ENCODE data around the gene SCAMP4.

SCAMP4 gene

DNA sequence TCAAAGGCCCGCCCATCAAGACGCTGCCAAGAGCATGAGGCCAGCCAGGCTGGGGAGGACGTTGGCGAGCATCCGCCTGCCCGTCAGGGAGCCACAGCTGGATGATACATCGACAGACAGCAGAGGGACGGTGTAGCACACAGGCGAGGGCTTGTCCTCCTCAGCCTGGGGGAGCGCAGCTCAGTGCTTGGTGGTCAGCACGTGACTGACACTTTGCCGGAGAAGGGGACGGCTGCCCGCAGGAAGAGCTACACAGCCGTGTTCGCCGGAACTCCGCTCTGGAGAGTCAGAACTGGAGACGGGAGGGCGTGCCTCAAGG, 69.9 kb downstream of the SCAMP4 start:
- Histone ChIP-seq H3K36me3 (ENCODE audit: control insufficient read depth in 1 of 2, insufficient read depth in 2 of 2, low read length in 2 of 2) (peaks cover 52 to 57% of the 10 kb centered on the region in 2 experiments), H3K4me3 (ENCODE audit: low read depth, low read length) (no peak overlapping the region), H2AFZ (ENCODE audit: insufficient read depth, low read length, poor library complexity) (no peak overlapping the region), H3K27ac (ENCODE audit: low read depth, low read length) (no peak overlapping the region), H2BK120ac (ENCODE audit: insufficient read depth, low read length, poor library complexity) (no peak overlapping the region), H3K4me2 (ENCODE audit: low read length) (no peak overlapping the region), H4K12ac (ENCODE audit: low read depth, low read length) (peak overlapping the region; percentile 23), H3K9me3 (ENCODE audit: insufficient read depth, low read depth, low read length) (peaks cover 4% of the 10 kb centered on the region), H2BK5ac (ENCODE audit: low read depth, low read length, poor library complexity) (no peak overlapping the region), H2BK12ac (ENCODE audit: low read length) (no peak overlapping the region), H4K8ac (ENCODE audit: low read depth, low read length) (no peak overlapping the region), H2AK5ac (ENCODE audit: low read length) (no peak overlapping the region), H3K79me1 (ENCODE audit: low read length) (no peaks in the 10 kb centered on the region), H3K18ac (ENCODE audit: low read length) (peak overlapping the region; percentile 48), H3K4ac (ENCODE audit: low read depth, low read length) (peak overlapping the region; percentile 63), H3K23ac (ENCODE audit: low read length) (no peak overlapping the region), H3K14ac (ENCODE audit: low read length) (no peak overlapping the region), H3K4me1 (ENCODE audit: control insufficient read depth in 1 of 2, insufficient read depth in 2 of 2, low read length in 2 of 2) (peaks cover 9 to 11% of the 10 kb centered on the region in 2 experiments), H3K79me2 (ENCODE audit: control insufficient read depth, insufficient read depth, low read length, poor library complexity) (no peaks in the 10 kb centered on the region), H3K27me3 (ENCODE audit: insufficient read depth, low read length) (no peaks in the 10 kb centered on the region), H4K91ac (ENCODE audit: low read depth, low read length) (no peak overlapping the region), H3K9ac (ENCODE audit: low read length) (no peak overlapping the region)
- no CpG with 5 or more reads among the region's 20 CpGs for WGBS (ENCODE audit: extremely low coverage, insufficient coverage, insufficient read length)
- no peak for DNase-seq

Data from trophoblast cell (in vitro differentiated cells and primary cell).